Fibroblast of mammary gland (primary cell): ENCODE data around the gene POLN.

Source experiments
- DNase-seq: peaks from one replicate; pipeline ENCODE4 v3.0.0-alpha.2; 2010; ENCODE audit warnings: low read depth
- H3K4me3 ChIP-seq: 2 replicates; pipeline ENCODE4 v1.5.1; 2011; ENCODE audit warnings: low read depth, mild to moderate bottlenecking, low read length, moderate library complexity; ENCODE audit not compliant: control insufficient read depth
- TF ChIP-seq, protein P1 (sequence below): conservative IDR thresholded peaks from 2 replicates; pipeline ENCODE4 v1.5.1; 2011; ENCODE audit warnings: low read depth, low read length, inconsistent platforms; ENCODE audit not compliant: control insufficient read depth, insufficient read depth

POLN gene

DNA sequence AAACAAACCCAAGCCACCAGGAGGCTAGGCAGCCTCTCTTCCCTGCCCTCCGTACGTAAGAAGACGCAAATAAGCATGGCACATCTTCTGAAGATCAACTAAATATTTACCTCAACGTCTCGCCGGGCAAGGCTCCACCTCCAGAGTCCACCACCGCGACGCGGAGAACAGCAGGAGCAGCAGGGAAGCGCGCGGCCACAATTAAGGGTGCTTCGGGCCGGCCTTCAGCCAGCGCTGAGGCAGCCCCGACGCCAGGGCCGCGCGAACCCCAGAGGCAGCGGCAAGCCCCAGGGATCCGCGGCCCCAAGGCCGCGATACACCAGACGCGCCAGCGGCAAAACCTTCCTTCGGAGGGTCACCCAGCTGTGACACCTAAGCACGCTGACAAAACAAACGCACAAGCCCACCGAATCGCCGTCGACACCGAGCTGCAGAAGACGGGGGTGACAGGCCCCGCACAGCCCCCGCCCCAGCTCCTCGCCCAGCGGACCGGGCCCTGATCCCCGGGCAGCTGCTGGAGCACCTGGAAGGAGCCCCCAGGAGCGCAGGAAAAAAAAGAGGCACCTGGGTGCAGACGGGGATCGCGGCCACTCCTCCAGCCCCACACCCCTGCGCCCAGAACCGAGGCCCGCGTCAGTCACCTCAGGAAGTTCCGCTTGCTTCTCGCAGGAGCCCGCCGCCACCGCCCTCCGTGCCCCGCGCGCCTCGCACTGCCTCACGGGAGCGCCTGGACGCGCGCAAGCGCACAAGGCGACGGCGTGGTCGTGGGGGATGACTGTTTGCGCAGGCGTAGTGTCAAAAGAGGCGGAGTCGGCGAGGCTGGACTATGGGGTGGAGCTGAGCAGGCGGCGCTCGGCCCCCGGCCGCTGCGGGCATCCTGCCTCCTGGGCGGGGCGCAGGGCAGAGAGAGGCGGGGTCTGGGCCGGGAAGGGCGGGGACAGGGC, at the start of gene POLN, which contains the start of gene HAUS3:
Gene POLN (minus strand): TSS at position 712 of the 944 bp plus-strand sequence. CDS start 12,890 bp downstream, outside the sequence.
Gene HAUS3 (minus strand): TSS at position 712 of the 944 bp plus-strand sequence. CDS start 1,175 bp downstream, outside the sequence.
- TF ChIP-seq, protein P1, sequence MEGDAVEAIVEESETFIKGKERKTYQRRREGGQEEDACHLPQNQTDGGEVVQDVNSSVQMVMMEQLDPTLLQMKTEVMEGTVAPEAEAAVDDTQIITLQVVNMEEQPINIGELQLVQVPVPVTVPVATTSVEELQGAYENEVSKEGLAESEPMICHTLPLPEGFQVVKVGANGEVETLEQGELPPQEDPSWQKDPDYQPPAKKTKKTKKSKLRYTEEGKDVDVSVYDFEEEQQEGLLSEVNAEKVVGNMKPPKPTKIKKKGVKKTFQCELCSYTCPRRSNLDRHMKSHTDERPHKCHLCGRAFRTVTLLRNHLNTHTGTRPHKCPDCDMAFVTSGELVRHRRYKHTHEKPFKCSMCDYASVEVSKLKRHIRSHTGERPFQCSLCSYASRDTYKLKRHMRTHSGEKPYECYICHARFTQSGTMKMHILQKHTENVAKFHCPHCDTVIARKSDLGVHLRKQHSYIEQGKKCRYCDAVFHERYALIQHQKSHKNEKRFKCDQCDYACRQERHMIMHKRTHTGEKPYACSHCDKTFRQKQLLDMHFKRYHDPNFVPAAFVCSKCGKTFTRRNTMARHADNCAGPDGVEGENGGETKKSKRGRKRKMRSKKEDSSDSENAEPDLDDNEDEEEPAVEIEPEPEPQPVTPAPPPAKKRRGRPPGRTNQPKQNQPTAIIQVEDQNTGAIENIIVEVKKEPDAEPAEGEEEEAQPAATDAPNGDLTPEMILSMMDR: no peak
- peak within 1 kb of the TSS; percentile 85 for H3K4me3 ChIP-seq
- DNase-seq: peak; percentile 97

DNA sequence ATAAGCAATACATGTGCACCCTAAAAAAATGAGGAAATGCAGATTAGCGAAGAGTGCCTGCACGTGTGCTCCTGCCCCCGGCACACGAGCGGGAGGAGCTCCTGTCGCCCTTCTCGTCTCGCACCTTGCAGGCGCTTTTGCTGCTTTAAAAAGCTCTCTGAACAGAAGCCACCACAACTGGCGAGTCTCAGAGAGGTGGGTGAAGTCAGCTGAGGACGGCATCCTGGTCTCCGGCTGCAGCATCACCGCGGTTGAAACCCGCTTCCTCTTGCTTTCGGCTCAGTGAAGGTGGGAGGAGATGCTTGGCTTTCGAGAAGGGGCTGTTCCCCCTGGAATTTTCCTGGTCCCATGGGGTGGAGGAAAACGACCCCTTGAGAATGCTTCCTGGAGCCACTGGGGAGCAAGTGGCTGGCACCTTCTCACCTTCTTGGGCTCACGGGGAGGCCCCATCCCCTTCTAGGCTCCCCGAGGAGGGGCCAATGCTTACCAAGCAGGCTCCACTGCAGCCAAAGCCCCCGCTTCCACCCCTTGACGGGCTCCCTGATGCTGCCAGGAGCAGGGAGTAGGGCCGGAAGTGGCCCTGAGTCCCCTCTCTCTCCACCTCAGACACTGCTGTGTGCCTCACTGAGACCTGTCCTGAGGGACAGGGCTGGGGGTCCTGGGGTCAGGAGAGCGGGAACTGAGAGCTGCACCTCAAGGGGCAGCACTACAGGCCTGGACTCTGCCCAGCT, 49.2 kb upstream of the POLN start:
- DNase-seq: no peak

DNA sequence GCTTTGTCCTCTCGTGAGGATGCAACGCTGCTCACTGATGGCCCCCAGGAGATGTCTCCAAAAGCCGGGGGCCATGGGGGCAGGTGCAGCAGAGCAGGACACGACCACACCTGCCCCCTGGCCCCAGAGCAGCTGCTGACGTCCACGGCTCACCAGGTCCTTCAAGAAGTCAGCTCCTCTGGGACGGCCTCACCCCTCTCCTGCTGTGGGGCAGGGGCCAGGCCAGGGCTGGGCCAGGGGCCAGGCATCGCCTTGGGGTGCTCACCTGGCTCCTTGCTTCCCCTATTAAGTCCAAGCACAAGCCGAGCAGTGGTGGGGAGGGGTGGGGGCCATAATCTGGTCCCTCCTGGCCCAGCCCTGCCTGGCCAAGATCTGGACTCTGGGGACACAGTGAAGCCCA, 48.6 kb upstream of the POLN start:
- no peak overlapping the region for H3K4me3 ChIP-seq
- no peak for DNase-seq
- TF ChIP-seq, protein P1: no peak

More for the DNA sequence above, 49.2 kb upstream of the POLN start:
- TF ChIP-seq, protein P1: no peak
- H3K4me3 ChIP-seq: no peak overlapping the region

DNA sequence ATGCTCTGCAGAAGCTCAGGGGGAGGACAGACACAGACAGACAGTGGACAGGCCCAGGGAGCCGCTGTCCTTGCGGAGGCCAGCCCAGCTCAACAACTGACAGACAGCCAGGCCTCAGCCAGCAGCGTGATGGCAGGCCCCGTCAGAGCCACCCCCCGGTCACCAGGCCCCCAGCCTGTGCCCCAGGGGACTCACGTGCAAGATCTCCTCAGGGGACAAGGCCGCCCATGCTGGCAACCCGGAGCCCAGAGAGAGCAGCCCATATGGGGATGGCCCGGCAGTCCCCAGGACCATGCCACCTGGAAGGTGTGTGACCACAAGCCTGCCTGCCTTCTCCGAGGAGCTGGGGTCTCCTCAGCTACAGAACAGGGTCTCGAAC, 48.0 kb upstream of the POLN start:
- no peak overlapping the region for H3K4me3 ChIP-seq
- TF ChIP-seq, protein P1: no peak
- DNase-seq: no peak

DNA sequence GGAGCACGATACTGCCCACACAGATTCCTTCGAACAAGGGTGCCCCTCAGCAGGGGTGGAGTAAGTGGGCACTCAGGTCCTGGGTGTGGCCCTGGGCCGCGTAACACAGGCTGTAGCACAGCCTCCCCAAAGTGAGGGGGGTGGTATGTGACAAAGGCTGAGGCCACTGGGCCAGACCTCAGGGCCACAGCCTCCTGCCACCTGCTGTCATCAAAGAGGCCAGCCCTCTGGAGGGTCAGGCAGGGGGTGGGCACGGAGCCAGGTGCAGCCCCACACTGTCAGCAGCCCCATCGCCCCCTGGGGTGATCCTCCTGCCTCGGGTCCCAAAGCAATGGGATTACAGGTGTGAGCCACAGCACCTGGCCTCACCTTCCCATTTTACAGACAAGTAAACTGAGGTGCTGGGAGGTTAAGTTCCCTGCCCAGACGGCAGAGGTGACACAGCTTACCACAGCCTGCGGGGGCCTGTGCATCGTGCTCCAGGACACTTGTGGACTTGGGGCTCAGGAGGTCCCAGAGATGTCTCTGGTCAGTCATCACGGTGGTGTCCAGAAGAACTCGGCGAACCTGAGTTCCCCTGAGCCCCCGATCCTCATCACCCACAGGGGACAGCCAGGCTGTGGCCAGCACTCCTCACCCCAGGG, 47.5 kb upstream of the POLN start:
- no peak for DNase-seq
- TF ChIP-seq, protein P1: no peak
- H3K4me3 ChIP-seq: no peak overlapping the region

DNA sequence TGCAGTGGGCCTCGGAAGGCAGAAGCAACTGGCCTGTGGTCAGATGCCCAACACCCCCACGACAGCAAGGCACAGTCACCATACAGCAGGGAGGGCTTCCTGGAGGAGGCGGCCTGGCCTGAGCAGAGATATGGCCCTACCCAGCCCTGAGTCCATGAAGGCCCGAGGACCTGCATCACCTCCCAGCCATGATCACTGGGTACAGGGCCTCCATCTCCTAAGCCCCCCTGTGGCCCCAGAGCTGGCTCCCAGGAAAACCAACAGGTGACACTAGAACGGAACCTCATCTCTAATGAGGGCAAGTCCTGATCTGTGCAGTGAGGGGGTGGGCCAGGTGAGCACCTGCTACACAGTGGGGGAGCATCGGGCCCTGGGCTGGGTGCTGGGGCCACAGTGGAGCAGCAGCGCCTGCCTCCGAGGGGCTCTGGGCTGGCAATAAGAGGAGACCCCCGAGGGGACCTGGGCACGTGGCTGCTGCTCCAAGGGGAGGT, 46.2 kb upstream of the POLN start:
- no peak for DNase-seq

More for the DNA sequence above, 46.2 kb upstream of the POLN start:
- no peak overlapping the region for H3K4me3 ChIP-seq
- TF ChIP-seq, protein P1: no peak
